Lower leg skin (tissue), 4 donors: ENCODE results near the gene TMEM154. TPM values are rescaled to one million over a fixed set of nuclear protein-coding genes. Genes with fewer than 3 reads are reported as not detected.

Experiments
- DNase-seq, 2 donors: peaks; one replicate each; pipeline ENCODE4 v3.0.0-alpha.2; 2019; ENCODE audit warnings: low spot score in 2 of 2
- H3K4me3 ChIP-seq: fragments of 200-600 bp; sonication (generic); 2 replicates; pipeline ENCODE4 v1.5.1; 2017; ENCODE audit warnings: mild to moderate bottlenecking, low read depth; ENCODE audit not compliant: poor library complexity, severe bottlenecking
- CTCF ChIP-seq, 3 donors: fragments of 450-650 bp; IDR thresholded peaks; one replicate each; pipeline ENCODE4 v1.5.1; 2016; ENCODE audit warnings: antibody characterized with exemption in 3 of 3, mild to moderate bottlenecking in 3 of 3, moderate library complexity in 2 of 3
- POLR2A ChIP-seq, 2 donors: fragments of 450-650 bp; IDR thresholded peaks; one replicate each; pipeline ENCODE4 v1.6.1; 2016 to 2017; ENCODE audit warnings: antibody characterized with exemption in 2 of 2, mild to moderate bottlenecking in 1 of 2, moderate library complexity in 1 of 2
- WGBS, 2 donors: methylation state at CpG; one replicate each; pipeline ENCODE4 v1.1.5; 2018; 5-methylcytosine and 5-hydroxymethylcytosine counted together
- intact Hi-C: fragments of 100-400 bp; cut with DNase I; formaldehyde crosslinking; loops from one replicate; pipeline ENCODE4 v1.15.0; 2023; ENCODE audit warnings: low total_unique reads
- total RNA-seq, 4 donors: library from RNA; depleted of rRNA; stranded (reverse); fragments of >200 nt; gene quantifications; one replicate each; pipeline ENCODE4 v1.1.0, GENCODE V29; 2016

TMEM154 gene
- total RNA-seq, 4 donors from 2014 or later = 73.1 to 139 (median 97.5) TPM

- intact Hi-C loops = no loop called here
- no peak for TF ChIP-seq POLR2A (IDR thresholded peaks at IDR 0.05)
- no peak for TF ChIP-seq CTCF (IDR thresholded peaks at IDR 0.05)
- WGBS, 2 donors = 92 to 95% methylated on average over 1 of the region's 1 CpG
- no peak for DNase-seq
- H3K4me3 ChIP-seq = no peak overlapping the region
Measured at GRCh38 chr4:152571770-152572169, 108.0 kb downstream of the TMEM154 start.

GRCh38 chr4:152571296-152571695 lies 108.5 kb downstream of the TMEM154 start:
- H3K4me3 ChIP-seq = no peak overlapping the region
- WGBS, 2 donors = 78 to 83% methylated on average over 1 of the region's 1 CpG
- intact Hi-C loops = no loop called here
- no peak for TF ChIP-seq POLR2A (IDR thresholded peaks at IDR 0.05)
- no peak for TF ChIP-seq CTCF (IDR thresholded peaks at IDR 0.05)
- DNase-seq = no peak

Other genes starting within 250 kb of the TMEM154 start
- gene FBXW7, start 143.9 kb downstream of the TMEM154 start, total RNA-seq = 100 to 1,000 TPM in 3 of 4 donors, 10 to 100 TPM in 1; 76.4 to 199 (median 103) TPM
- gene TIGD4, start 99.7 kb upstream of the TMEM154 start, total RNA-seq = under 1 TPM in 3 of 4 donors, not detected in 1; 0.10 to 0.36 (median 0.27) TPM
- gene ARFIP1, start 100.0 kb upstream of the TMEM154 start, total RNA-seq = 10 to 100 TPM; 21.3 to 36.1 (median 33.2) TPM